Cardiac muscle cell (in vitro differentiated cells and primary cell): Measurements from ENCODE around the gene BARX1. TPM values are rescaled to one million over a fixed set of nuclear protein-coding genes. Genes with fewer than 3 reads are reported as not detected.
A peak's percentile ranks its signal among the peaks of the same experiment; 100 is the strongest.
"Not testable (repeated sequence)": the region's sequence is repeated elsewhere in the genome, so short reads cannot be mapped to it uniquely, and the experiment has no call there.

Experiments used
- DNase-seq, 2 donors: peaks; one replicate each; pipeline versions ENCODE4 v3.0.0 to v3.0.0-alpha.2; 2010 to 2017; ENCODE audit warnings: low read depth in 1 of 2, low spot score in 1 of 2
- H3K27ac ChIP-seq: fragments of 200-600 bp; sonication (generic); 2 replicates; pipeline ENCODE4 v1.5.1; 2016
- H3K27me3 ChIP-seq: fragments of 200-600 bp; sonication (generic); 2 replicates; pipeline ENCODE4 v1.6.0; 2016; ENCODE audit warnings: control low read depth
- H3K36me3 ChIP-seq: fragments of 200-600 bp; sonication (generic); 2 replicates; pipeline ENCODE4 v1.5.1; 2016; ENCODE audit warnings: control low read depth
- H3K4me1 ChIP-seq: fragments of 200-600 bp; sonication (generic); 2 replicates; pipeline ENCODE4 v1.8.1; 2017; ENCODE audit warnings: low read depth, mild to moderate bottlenecking, mixed run types
- H3K4me3 ChIP-seq: fragments of 200-600 bp; sonication (generic); 2 replicates; pipeline ENCODE4 v1.5.1; 2016; ENCODE audit warnings: mild to moderate bottlenecking
- H3K9me3 ChIP-seq: fragments of 200-600 bp; sonication (generic); 2 replicates; pipeline ENCODE4 v1.5.1; 2017; ENCODE audit warnings: low read depth, mild to moderate bottlenecking, control low read depth
- polyA plus RNA-seq: library from polyadenylated mRNA; unstranded; fragments of >200 nt; fragmentation: Nextera tagmentation; extraction: Ambion mirVana; gene quantifications from 2 replicates; pipeline ENCODE4 v1.2.1, GENCODE V29; 2016
- total RNA-seq: library from RNA; depleted of rRNA; stranded (reverse); fragments of >200 nt; gene quantifications from 2 replicates; pipeline ENCODE4 v1.2.3, GENCODE V29; 2016
- TF ChIP-seq, protein P1 (sequence below): IDR thresholded peaks from 2 replicates; pipeline ENCODE4 v1.5.1; 2012; ENCODE audit warnings: low read depth, mild to moderate bottlenecking, low read length

The BARX1 gene
- total and polyA plus RNA-seq, 2 experiments from 2014 or later = 0.17 to 0.24 TPM

DNA sequence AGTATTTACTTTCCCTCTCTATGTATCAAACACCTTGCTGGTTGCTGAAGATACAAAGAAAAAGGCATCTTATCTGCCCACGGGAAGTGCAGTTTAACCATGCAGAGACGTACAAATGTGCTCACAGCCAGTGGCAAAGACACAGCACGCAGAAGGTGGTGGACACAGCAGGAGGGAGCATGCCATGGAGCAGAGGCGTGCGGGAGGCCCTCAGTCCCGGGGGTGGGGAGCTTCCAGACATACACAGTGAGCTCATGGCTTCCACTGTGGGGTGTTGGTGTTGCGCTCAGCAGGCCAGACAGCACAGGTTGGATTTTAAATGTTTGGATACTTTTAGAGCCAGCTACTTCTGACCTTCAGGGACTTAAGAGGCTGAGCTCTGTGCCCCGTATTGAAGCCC is 8.8 kb upstream of the BARX1 start:
- H3K4me3 ChIP-seq = no peak overlapping the region
- DNase-seq = no peak
- H3K9me3 ChIP-seq = no peaks in the 10 kb centered on the region
- no peaks in the 10 kb centered on the region for H3K4me1 ChIP-seq
- H3K27ac ChIP-seq = no peak overlapping the region
- H3K27me3 ChIP-seq = peaks cover 47% of the 10 kb centered on the region
- H3K36me3 ChIP-seq = no peaks in the 10 kb centered on the region
- TF ChIP-seq, protein P1, sequence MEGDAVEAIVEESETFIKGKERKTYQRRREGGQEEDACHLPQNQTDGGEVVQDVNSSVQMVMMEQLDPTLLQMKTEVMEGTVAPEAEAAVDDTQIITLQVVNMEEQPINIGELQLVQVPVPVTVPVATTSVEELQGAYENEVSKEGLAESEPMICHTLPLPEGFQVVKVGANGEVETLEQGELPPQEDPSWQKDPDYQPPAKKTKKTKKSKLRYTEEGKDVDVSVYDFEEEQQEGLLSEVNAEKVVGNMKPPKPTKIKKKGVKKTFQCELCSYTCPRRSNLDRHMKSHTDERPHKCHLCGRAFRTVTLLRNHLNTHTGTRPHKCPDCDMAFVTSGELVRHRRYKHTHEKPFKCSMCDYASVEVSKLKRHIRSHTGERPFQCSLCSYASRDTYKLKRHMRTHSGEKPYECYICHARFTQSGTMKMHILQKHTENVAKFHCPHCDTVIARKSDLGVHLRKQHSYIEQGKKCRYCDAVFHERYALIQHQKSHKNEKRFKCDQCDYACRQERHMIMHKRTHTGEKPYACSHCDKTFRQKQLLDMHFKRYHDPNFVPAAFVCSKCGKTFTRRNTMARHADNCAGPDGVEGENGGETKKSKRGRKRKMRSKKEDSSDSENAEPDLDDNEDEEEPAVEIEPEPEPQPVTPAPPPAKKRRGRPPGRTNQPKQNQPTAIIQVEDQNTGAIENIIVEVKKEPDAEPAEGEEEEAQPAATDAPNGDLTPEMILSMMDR = no peak

DNA sequence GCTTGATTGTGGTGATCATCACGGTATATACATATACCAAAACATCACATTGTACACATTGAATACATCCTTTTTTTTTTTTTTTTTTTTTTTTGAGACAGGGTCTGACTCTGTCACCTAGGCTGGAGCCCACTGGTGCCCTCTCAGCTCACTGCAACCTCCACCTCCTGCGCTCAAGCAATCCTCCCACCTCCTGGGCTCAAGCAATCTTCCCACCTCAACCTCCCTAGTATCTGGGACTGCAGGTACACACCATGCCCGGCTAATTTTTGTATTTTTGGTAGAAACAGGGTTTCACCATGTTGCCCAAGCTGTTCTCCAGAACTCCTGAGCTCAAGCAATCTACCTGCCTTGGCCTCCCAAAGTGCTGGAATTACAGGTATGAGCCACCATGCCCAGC is 8.3 kb upstream of the BARX1 start:
- not testable (repeated sequence) for H3K4me1 ChIP-seq, H3K27ac ChIP-seq, H3K4me3 ChIP-seq, DNase-seq, H3K9me3 ChIP-seq, H3K36me3 ChIP-seq
- H3K27me3 ChIP-seq = peaks cover 52% of the 10 kb centered on the region

DNA sequence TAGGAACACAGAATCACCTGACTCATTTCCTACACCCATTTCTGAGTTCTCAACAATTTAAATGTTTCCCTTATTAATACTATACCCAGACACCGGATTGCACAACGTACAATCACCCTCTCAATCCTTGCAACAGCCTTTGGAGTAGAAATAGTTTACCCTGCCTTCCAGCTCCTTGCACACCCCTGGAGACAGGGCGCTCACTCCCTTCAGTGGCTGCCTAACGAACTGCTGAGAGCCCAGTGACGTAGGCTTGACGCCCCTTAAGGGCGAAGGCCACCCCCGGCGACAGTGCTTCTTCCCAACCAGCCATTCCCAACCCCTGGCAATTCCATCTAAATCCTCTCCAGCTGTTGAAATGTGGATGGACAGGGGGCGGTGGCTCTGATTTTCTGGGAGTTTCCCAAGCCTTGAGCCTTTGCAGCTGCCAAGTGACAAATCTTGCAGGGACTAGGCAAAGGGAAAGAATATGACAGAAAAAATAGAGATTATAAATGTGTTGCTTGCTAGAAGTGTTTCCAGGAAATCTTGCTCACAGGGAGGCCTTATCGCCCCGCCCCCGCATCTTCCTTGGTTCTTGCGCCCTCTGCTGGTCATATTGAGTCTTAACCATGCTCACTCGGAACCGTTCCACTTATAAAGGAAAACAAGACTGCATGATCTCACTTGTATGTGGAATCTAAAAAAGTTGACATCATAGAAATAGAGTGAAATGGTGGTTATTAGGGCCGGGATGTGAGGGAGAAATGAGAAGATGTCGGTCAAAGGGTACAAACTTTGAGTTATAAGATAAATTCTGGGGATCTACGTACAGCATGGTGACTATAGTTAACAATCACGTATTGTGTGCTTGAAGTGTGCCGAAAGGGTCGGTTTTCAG is 7.6 kb upstream of the BARX1 start:
- H3K27me3 ChIP-seq = peaks cover 59% of the 10 kb centered on the region
- H3K36me3 ChIP-seq = no peaks in the 10 kb centered on the region
- DNase-seq = peak; percentile 92 to 93
- H3K9me3 ChIP-seq = no peaks in the 10 kb centered on the region
- H3K4me3 ChIP-seq = no peak overlapping the region
- TF ChIP-seq, protein P1 = peak; percentile 80
- no peak overlapping the region for H3K27ac ChIP-seq
- H3K4me1 ChIP-seq = no peaks in the 10 kb centered on the region

DNA sequence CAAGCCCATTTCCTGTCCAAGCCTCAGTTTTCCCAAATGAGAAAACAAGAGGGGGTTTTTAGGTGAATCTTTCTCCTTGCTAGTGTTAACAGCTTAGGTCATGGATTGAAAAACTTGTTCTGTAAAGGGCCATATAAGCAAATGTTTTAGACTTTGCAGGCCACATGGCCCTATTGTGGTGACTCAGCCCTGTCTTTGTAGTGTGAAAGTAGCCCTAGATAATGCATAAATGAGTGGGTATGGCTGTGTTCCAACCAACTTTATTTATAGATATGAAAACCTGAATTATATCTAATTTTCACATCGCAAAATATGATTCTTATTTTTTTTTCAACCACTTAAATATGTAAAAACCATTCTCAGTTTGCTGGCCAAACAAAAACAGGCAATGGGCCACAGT is 6.9 kb upstream of the BARX1 start:
- DNase-seq = no peak
- TF ChIP-seq, protein P1 = no peak
- H3K4me1 ChIP-seq = no peaks in the 10 kb centered on the region
- no peak overlapping the region for H3K4me3 ChIP-seq
- H3K27me3 ChIP-seq = peaks cover 67% of the 10 kb centered on the region
- H3K36me3 ChIP-seq = no peaks in the 10 kb centered on the region
- no peak overlapping the region for H3K27ac ChIP-seq
- no peaks in the 10 kb centered on the region for H3K9me3 ChIP-seq

DNA sequence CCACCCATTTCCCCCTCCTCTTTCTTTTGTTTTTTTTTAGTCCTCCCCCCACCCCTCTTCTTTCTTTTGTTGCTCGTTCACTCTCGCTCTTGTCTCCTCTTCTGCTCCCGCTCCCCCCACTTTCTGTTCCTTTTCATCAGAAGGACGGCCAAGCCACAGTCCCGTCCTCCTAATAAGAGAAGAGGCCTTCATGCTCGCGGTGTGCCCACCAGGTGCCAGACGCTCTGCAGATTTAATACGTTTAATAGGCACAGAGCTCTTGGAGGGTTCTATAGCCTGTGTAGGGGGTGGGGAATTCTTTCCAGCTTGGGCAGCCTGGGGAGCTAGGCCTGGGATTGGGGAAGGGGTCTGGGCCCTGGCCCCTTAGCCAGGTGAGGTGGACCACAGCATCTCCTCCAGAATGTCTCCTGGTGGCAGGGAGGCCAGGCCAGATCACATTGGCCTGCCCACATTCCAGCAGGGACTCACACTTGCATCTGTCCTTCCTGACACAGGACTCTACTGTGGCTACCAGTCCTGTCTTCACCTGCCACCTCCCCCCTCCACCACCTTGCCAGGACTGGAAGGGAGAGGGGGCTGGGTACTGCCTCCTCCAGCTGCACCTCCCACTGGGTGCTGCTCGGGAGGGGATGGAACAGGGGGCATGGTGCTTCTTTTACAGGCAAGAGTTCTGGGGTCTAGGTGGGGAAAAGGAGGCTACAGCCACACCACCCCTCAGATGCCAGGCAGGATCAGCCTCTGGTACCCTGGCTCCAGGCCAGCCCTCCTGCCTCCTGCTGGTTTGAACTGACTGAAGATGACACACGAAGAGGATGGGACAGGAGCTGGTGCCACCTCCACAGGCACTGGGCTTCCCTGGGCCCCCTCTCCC is 6.1 kb upstream of the BARX1 start:
- H3K4me3 ChIP-seq = no peak overlapping the region

More for the DNA sequence above, 6.1 kb upstream of the BARX1 start:
- TF ChIP-seq, protein P1 = no peak
- no peaks in the 10 kb centered on the region for H3K9me3 ChIP-seq
- DNase-seq = no peak
- H3K36me3 ChIP-seq = no peaks in the 10 kb centered on the region
- no peak overlapping the region for H3K27ac ChIP-seq
- H3K4me1 ChIP-seq = no peaks in the 10 kb centered on the region
- peaks cover 75% of the 10 kb centered on the region for H3K27me3 ChIP-seq
